GM12891 (cell line): ENCODE data around the gene NFATC4.

Source experiments
- POLR2A ChIP-seq: IDR thresholded peaks from 2 replicates; pipeline ENCODE4 v1.6.1; 2011; ENCODE audit warnings: low read depth, low read length, control low read depth
- POLR2AphosphoS5 ChIP-seq: IDR thresholded peaks from 2 replicates; pipeline ENCODE4 v1.6.1; 2011; ENCODE audit warnings: low read depth, low read length, control low read depth
- TAF1 ChIP-seq: IDR thresholded peaks from 2 replicates; pipeline ENCODE4 v1.6.1; 2011; ENCODE audit warnings: low read depth, low read length, control low read depth

- no peak for TF ChIP-seq TAF1
- no peak for TF ChIP-seq POLR2A
- no peak for TF ChIP-seq POLR2AphosphoS5
These were observed 2.1 kb downstream of the NFATC4 start for GRCh38 chr14:24369907-24370687.
